ENCODE data around the gene PAPSS1.

DNA sequence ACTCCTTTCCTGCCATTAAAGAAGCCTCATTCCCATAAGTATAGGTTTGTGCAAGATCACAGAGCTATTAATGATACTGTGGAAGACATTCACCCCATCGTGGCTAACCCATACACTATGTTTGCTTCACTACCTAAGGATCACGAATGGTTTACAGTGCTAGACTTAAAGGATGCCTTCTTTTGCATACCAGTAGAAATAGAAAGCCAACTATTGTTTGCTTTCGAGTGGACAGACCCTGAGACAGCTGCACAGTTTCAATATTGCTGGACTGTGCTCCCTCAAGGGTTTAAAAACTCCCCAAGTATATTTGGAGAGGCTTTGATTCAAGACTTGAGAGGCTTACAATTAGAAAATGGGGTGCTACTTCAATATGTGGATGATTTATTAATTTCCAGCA is 16.0 kb upstream of the PAPSS1 start:
- TF ChIP-seq, protein P1, sequence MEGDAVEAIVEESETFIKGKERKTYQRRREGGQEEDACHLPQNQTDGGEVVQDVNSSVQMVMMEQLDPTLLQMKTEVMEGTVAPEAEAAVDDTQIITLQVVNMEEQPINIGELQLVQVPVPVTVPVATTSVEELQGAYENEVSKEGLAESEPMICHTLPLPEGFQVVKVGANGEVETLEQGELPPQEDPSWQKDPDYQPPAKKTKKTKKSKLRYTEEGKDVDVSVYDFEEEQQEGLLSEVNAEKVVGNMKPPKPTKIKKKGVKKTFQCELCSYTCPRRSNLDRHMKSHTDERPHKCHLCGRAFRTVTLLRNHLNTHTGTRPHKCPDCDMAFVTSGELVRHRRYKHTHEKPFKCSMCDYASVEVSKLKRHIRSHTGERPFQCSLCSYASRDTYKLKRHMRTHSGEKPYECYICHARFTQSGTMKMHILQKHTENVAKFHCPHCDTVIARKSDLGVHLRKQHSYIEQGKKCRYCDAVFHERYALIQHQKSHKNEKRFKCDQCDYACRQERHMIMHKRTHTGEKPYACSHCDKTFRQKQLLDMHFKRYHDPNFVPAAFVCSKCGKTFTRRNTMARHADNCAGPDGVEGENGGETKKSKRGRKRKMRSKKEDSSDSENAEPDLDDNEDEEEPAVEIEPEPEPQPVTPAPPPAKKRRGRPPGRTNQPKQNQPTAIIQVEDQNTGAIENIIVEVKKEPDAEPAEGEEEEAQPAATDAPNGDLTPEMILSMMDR (IDR thresholded peaks at IDR 0.05 in 2 of 3, conservative IDR thresholded peaks at IDR 0.05 in 1 of 3; ENCODE audit: borderline replicate concordance in 1 of 3, insufficient read depth in 1 of 3, low read depth in 2 of 3, low read length in 2 of 3): no peak
- TF ChIP-seq EZH2phosphoT487 (IDR thresholded peaks at IDR 0.05; ENCODE audit: borderline replicate concordance): no peak
- TF ChIP-seq POLR2AphosphoS5 (IDR thresholded peaks at IDR 0.05; ENCODE audit: low read depth, low read length): no peak
- no peak for TF ChIP-seq RAD21 (IDR thresholded peaks at IDR 0.05; ENCODE audit: low read depth)
- TF ChIP-seq POLR2A (IDR thresholded peaks at IDR 0.05; ENCODE audit: borderline replicate concordance, extremely low read depth, insufficient read depth, insufficient read length): no peak
- TF ChIP-seq SP1 (IDR thresholded peaks at IDR 0.05; ENCODE audit: low read depth): no peak
- no peak for TF ChIP-seq YY1 (IDR thresholded peaks at IDR 0.05; ENCODE audit: extremely low read depth, insufficient replicate concordance, low read depth, low read length)
- TF ChIP-seq TCF7L2 (IDR thresholded peaks at IDR 0.05; ENCODE audit: borderline replicate concordance, extremely low read depth, insufficient read depth, insufficient read length): no peak
- TF ChIP-seq JUND (IDR thresholded peaks at IDR 0.05): no peak
- no peak for TF ChIP-seq ZNF274 (IDR thresholded peaks at IDR 0.05; ENCODE audit: low read depth, low read length)
- TF ChIP-seq SIN3A (IDR thresholded peaks at IDR 0.05; ENCODE audit: low read depth): no peak

All from HCT116 (cell line).